Stimulated activated CD4-positive, alpha-beta T cell treated with anti-CD3 and anti-CD28 coated beads, Interleukin-1b, Interleukin-23, amount 100 ng/mL, for 4 hours (primary cell): ENCODE results near the gene THBD.

Experiments
- DNase-seq, 2 donors: peaks; one replicate each; pipeline ENCODE4 v3.0.0-alpha.2; 2020; ENCODE audit warnings: low read depth in 2 of 2

Gene THBD

DNA sequence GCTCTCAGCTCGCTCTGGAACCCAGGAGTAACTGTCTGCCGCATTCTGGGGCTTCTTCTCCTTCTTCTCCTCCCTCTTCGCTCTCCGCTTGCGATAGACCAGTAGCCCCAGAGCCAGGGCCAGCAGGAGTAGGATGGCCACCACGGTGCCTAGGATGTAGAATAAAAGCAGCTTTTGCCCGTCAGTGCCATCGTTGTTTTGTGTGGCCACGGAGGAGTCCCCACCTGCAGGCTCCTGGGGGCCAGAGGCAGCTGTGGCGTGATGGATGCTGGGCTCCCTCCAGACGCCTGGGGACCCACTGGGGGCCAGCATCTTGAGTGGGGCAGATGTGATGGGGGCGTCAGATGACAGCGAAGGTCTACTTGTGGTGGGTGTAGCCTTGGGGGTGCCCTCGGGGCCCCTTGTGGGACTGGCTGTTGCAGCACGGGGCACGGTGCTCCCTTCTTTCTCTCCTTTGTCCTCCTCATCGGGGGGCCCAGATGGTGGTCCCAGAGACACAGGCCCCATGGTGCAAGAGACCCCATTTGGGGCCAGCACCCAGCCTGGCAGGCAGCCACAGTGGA is 34.9 kb upstream of the THBD start:
- DNase-seq, result no peak

DNA sequence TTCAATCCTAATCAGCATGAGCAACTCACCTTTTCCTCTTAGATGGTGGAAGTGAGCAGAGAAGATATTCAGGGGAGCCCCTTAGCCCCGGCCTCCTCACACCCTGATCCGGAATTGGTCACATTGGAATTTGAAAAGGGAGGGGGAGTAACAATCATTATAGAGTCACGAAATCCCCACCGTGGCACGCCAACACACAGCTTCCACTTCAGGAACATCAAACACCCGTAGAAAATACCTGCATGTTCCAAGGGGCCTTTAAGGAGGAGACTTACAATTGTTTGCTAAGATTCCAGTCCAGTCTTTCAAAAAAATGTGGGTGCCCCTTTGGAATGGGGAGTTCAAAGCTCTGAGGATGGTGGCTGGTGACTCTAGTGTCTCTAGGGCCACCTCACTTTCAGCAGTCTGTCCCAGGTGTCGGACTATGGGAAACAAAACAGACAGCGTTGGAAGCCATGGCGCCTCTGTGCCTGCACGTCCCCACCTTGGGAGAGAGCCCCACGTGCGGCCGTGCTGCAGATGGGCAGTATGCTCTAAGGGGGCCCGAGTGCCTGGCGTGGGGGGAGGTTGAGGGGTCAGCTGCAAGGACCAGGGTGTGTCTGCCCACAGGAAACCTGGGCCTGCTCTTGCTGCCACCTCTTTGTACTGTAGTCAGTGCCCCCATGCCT is 34.2 kb upstream of the THBD start:
- no peak for DNase-seq

DNA sequence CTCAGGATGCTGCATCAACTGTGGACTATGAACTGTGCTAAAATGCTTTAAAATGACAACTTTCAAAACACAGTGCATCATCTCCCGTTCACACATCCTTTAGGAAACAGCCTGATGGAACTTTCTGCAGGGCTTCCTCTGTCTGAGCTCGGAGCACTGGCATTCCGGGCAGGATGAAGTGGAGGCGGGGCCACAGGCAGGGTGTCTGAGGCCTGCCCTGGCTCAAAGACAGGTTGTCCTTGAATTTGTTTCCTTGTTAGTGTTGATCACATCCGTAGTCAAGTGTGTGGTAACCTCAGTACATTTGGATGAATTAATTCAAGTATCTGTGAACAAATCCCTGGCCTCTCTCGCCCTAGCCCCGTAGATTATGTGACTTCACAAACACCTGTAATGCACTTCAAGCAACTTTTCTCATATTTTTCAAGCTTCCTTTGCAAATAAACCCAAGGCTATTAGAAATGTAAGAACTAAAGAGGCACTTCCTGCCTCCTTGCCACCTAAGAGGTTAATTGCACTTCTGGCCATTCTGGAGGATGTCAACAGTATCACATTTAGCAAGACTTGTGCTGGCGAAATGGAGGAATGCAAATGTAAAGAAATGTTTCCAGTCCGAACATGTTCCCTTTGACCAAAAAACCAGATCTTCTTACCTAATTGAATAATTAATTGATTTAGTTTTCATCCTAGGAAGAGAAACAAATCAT is 33.5 kb upstream of the THBD start:
- DNase-seq, result no peak

DNA sequence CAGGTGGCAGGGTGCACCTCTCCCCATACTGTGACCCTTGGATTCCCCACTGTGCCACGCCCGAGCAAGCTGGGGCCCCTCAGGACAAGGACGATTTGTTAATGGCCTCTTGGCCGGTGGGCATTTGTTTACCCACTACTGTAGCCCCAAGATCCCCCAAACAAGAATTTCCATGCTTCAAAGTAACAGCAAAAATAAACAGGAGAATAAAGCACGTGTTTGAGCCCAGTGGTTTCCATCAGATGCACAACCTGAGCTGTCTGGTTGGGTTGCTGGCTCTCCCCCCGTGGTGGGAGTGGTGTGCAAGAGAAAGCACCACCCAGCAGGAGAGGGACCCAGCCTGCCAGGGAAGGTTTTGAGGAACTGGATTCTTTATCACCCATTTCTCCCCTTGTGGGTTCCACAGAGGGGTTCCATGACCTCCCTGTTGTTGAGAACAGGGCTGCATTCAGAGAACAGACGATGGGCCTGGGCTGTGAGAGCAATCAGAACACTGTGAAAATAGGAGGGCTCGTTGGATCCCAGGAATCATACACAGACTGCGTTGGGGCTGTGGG is 31.9 kb upstream of the THBD start:
- DNase-seq, result no peak

DNA sequence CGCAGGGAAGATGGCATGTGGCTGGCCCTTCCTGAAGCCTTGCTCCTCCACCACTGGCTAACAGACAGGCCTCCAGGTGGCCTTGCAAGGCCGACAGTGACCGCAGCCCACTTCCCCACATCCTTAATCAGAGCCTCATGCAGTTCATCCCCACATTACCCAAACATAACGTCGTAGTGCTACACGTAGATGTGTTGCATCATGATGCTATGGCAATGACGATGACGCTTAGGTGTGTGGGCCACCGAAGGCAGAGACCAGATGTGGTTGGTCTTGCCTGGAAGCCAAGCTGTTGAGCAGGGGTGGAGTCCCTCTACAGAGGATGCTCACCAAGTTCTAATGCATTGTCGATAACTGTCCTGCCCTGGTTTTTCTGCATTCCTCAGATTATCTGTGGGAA is 31.0 kb upstream of the THBD start:
- no peak for DNase-seq

DNA sequence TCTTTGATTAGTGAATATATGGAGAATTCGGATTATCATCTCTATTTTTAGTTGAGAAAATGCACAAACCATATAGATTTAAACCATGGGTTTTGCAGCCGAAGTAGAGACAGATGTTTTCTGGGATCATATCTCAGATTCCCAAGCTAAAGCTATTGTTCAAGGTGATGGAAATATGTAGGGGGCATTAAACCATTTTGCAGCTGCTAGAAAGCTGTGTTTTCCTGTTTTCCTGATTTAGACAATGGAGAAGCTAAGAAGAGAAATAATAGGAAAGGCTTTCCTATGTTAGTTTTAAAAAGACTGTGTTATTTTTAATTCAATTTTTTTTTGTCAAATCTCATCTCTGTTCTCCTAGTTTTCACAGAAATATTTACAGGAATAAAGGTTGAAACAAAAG is 30.5 kb upstream of the THBD start:
- no peak for DNase-seq

DNA sequence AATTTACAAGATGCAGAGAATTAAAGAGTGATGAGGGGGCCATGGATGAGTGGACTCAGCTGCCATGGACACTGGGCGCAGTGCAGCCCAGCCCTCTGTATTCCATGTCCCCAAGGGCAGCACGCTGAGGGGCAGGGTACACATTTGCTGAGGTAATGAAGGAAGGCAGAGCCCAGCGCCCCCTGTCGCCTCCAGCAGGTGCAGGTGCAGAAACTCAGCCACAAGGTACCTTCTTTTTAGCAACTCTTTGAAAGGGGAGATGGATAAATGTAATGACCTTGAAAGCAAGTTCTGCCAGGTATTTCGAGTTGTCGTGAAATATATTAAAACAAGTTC is 29.5 kb upstream of the THBD start:
- no peak for DNase-seq

DNA sequence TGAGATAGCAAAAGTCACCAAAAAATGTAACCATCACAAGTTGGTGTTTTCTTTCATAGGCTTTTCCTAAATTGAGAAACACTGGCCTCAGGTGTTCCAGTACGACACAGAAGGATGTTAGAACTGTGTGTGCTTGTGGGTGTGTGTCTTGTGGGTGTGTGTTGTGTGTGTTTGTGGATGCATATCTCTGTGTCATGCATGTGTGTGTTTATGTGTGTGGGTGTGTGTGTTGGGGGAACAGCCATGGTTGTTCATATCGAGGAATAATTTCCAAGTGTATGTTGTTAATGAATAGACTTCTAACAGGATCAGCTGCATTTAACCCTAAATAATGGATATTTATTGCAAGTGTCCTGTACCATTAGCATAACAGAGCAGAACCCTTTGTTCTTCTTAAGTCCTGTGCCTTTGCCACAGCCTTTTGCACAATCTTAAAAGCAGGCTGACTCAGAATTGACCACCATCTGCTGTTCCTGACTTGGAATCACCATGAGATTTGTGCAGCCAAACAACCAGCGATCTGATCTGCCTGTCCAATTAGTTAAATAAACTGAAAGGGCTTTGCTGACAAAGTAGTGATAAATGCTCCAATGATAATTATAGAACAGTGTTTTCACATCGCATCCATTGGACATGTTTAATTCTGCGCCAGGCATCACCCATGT is 29.0 kb upstream of the THBD start:
- no peak for DNase-seq

DNA sequence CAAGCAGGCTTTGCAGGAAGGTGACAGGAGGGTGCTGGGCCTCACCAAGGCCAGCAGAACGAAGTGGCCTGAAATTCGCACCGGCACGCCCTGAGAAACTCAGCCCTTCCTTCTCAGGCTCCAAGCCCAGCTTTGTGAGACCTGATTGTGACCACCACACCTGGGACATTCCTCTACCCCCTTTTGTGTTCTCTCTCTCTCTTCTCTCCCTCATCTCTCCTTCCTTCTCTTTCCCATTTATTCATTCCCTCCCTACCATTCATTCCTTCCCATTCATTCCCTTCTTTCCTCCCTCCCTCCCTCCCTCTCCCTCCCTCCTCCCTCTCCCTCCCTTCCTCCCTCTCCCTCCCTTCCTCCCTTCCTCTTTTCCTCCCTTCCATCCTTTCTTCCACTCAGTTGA is 27.8 kb upstream of the THBD start:
- no peak for DNase-seq

DNA sequence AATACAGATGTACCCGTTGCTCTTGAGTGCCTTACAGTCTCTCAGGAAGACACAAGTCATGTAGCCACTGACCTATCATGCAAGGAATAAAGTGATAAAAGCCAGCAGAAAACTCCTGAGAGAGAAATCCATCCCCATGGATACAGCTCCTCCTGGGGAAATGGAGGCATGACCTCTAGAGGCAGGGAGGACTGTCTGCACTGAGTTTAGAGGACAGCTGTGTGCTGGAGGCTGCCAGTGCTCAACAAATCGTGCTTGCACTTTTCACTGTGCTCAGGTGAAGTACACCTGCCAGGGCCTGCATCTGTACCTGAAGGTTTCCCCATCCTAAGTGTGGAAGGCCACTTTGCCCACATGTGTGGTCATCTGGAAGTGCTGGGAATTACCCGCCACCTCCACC is 24.6 kb upstream of the THBD start:
- DNase-seq, result no peak

DNA sequence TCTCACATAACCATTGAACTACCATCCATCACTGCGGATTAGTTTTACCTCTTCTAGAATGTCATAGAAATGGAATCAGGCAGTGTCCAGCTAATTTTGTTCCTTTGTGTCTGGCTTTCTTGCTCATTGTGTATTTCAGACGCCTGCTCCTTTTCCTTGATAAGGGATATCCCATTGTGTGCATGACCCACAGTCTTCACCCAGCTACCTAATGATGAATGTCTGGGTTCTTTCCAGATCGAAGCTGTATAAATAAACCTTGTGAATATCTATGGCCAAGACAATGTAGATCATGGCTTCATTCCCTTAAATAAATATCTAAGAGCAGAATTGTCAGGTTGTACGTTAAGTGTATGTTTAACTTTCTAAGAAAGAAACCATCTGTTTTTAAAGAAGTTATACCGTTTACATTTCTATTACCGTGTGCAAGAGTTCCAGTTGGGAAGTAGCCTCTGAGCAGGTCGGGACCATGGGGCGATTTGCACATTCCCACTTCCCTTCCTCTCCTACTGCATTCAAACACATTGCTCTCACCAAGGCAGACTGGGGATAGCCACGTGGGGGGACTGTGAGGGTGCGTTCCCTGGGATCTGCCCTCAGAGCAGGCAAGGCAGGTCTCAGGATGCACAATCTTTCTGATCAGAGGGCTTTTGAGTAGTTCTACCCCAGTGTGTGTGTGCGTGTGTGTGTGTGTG is 23.6 kb upstream of the THBD start:
- DNase-seq, result no peak

DNA sequence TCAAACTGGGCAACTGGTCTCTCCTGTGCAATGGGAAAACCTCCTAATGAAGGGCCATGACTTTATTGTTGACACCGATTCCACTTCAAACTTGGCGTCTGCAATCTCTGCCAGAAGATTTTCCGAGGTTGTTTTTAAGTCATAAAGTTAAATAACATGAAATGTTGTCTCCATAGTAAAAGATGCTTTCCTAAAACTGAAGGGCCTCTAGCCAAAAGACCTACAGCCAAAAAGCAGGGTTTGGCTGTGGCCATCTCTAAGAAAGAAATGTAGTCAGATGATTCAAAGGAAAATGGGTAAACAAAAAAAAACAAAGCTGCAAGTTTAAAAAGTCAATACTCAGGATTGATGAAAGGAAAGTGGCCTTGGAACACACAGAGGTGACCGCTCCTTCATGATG is 22.5 kb upstream of the THBD start:
- DNase-seq, result no peak

DNA sequence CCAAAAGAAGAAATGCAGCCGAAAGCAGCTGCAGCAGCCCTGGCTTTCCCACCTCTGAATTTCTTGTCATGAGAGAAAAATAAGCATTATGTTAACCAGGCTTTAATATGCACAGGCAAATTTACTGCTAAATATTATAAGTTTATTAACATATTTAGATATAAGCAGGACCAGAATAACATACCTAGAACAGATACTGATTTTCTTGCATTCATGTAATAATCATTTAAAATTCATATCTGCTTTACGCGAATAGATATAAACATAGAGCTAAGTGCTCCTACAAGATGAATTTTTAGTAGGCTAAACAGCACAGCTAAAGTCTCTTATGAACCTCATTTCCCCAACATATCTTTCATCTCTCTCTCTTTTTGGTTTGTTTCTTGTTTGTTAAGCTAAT is 21.9 kb upstream of the THBD start:
- DNase-seq, result no peak

DNA sequence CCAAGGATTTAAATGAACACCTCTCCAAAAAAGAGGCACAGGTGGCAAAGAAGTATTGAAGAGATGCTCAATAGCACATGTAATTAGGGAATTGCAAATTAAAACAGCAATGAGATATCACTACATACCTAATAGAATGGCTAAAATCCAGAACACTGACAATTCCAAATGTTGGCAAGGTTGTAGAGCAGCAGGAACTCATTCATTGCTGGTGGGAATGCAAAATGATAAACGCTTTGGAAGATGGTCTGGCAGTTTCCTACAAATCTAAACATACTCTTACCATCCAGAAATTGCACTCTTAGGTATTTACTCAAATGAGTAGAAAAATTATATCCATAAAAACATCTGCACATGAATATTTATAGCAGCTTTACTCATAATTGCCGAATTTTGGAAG is 19.6 kb upstream of the THBD start:
- no peak for DNase-seq

DNA sequence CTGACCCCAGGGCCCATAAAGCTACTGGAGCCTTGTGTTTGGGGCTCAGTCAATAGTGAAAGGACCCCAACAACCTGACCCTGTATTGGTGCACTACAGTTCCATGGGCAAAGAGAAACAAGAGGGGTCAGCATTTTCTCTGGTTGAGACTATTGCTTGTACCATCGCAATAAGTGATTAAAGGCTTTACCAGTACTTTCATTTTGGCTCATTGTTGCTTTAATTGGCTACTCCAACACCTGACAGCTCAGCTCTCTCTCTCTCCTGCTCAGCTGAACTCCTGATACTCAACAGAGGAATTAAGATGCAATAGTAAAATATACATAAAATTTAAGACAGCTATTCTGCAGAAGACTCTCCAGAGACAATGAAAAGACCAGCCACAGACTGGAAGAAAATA is 18.8 kb upstream of the THBD start:
- DNase-seq, result no peak

DNA sequence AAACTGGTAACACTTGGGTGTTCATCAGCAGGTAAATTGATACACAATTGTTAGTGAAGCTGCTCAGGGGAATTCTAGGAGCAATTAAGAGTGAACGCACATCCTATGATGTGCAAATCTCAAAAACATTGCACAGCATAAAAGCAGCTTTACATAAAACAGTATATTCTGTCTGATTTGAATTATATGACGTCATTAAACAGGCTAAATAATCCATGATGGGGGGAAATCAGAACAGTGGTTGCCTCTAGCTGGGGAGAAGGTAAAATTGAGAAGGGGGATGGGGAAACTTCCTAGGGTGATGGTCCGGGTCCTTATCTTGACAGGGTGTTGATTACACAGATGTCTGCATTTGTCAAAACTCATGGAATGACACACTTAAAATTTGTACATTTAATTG is 17.3 kb upstream of the THBD start:
- no peak for DNase-seq

DNA sequence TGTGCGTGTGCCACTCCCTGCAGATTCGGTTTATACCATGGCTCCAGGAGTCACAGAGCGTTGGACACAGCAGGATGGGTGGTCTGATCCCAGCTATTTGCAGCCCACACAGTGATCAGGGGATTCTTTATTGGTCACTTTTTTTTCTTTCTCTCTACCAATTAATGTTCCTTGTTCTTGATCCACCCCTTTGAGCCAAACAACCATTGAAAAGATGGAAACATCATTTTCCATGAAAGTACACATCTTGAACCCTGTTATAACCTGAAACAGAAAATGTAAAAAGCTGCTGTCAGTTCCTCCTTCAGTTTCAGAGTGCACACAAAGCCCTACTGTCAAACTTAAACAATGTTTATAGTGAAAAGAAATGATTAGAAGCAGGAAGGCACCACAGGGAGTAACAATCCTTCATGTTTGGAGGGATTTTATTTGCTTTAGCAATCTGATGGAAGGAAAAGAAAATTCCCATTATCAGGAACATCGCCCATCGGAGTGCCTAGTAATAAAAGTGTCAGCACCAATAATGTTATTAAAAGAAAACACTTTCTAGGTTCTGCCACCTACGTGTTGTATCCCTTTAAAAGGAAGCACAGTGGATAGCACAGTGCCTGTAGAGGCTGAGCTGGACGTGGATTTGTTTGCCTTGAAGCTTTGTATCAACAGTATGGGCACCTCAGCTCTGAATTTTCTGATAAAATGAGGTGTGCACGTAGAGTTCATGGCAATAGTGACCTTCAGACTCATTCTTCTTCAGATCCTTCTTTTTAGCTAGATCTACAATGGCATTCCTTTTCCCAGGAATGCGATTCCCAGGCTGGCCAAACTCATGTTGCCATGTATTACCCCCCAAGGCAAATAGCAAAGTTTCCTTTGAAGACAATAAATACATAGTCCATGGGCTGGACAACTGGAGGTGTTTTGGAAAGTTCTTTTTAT is 16.1 kb upstream of the THBD start:
- no peak for DNase-seq

DNA sequence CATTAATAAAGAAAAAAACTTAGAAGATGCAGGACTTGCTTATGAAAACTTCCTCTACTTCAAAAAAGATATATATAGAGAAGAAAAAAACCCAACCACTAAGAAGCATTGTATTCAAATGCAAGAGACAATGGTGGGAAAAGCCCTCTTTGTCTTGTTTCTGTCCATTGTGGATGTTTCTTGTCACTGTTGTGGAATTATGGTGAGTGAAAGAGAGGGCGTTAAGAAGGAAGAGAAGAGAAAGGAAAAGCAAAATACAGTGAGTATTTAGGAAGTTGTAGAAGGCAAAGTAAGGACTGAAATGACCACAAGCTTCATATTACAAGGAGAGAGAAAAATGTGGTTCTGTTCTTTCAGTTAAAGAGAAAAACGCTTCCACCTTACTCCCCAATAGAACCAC is 14.1 kb upstream of the THBD start:
- no peak for DNase-seq

DNA sequence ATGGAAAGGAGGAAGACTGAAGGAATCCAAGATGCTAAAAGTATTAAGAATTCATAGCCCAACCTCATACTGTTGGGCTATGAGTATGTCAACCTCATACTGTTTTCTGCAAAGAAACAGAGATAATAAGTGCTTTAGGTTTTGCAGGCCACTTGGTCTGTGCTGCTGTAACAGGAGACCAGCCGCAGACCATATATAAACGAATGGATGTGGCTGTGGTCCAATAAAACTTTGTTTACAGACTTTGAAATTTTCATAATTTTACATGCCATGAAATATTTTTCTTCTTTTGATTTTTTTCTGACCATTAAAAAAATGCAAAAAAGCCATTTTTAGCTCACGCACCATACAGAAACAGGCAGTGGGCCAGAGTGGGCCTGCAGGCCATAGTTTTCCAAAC is 13.7 kb upstream of the THBD start:
- no peak for DNase-seq

DNA sequence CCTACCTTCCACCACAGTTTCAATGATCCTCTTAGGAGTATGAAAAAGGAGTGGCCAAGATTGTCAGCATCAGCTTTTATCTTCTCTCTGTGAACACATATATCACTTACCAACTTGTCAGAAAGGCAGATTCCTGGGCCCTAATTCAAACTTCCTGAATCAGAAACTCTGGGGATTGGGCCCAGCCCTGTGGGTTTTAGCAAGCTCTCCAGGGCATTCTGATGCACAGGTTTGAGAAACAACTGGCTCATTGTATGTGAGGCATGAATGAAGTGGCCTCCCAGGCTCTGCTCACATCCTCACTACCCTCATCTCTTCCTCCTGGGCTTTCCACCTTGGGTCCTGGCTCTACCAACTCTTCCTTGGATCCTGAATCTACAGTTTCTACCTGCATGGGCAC is 13.2 kb upstream of the THBD start:
- DNase-seq, result no peak
